Stimulated activated CD8-positive, alpha-beta memory T cell treated with anti-CD3 and anti-CD28 coated beads, Interleukin-7, amount 100 ng/mL, for 48 hours (primary cell): Measurements from ENCODE around the gene SUGCT.

Experiments used
- DNase-seq, 2 donors: peaks; one replicate each; pipeline ENCODE4 v3.0.0-alpha.2; 2020; ENCODE audit warnings: low read depth in 1 of 2; ENCODE audit errors: extremely low read depth in 1 of 2

The SUGCT gene

DNA sequence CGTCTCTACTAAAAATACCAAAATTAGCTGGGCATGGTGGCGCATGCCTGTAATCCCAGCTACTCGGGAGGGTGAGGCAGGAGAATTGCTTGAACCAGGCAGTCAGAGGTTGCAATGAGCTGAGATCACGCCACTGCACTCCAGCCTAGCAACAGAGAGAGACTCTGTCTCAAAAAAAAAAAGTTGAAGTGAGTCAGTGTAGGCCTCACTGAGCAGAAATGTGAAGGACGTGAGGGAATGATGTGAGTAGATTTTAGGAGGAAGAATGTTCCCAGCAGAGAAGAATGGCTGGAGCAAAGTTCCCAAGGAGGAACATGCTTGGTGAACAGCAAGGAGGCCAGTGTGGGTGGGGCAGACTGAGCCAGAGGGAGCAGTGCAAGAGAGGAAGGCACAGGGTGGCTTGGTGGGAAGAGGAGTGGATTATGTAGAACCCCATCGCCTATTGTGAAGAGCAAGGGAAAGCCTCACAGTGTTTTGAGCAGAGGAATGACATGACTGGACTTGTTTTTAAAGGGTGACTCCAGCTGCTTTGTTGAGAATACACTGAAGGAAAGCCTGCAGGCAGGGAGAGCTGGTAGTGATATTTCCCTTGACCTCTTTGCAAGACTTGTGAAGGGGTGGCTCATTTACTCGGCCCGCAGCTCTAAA, 708.7 kb downstream of the SUGCT start:
- DNase-seq, result no peak

DNA sequence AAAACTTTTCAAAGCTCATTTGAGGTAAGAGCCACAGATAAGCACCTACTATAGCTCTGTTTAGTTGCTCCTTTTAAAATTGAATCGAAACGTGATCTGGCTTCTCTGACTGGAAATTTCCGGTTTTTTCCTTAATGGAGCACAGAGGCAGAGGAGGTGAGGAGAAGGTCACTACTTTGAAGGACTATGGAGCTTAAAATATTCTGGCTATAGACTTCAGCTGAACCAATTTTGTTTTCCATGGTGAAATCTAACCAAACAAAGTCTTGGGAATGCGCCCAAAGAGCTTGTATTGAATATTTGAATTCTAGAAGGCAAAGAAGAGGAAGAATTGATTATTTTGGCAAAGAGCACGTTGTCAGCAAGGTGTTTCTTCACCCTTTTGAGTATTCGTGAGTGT, 711.1 kb downstream of the SUGCT start:
- no peak for DNase-seq

- DNase-seq, result no peak
Observed at GRCh38 chr7:40847921-40848320, 713.1 kb downstream of the SUGCT start.

DNA sequence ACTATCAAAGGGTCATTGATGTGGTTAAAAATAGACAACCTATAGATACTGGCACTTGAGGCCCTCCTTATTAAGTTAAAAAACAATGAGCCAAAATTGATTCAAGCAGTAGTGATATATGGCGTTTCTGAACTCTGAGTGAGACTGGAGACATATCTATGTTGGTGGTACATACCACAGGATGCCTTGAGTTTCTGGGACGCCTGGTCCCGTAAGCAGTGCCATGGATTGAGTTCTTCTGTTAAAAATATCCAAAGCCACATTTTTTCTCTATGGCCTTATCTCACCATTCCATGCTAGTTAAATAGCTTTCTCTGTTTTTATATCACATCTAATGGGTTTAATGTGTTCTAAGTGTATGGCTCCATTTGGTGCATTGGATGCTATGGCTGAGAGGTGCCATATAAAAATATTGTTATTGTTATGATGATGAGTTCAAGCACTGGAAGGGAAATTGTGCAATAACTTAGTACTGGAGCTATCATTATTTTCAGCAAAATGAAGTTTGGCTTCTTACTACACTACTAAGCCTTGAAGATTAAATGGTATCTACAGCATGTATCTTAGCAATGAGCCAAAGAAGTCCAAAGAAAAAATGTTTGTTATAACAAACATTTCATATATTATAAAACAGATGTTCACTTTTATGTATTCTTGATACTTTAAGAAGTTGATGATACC, 713.9 kb downstream of the SUGCT start:
- no peak for DNase-seq

GRCh38 chr7:40850017-40850416, 715.2 kb downstream of the SUGCT start:
- no peak for DNase-seq

- no peak for DNase-seq
Observed at GRCh38 chr7:40851001-40851400, 716.2 kb downstream of the SUGCT start.

DNA sequence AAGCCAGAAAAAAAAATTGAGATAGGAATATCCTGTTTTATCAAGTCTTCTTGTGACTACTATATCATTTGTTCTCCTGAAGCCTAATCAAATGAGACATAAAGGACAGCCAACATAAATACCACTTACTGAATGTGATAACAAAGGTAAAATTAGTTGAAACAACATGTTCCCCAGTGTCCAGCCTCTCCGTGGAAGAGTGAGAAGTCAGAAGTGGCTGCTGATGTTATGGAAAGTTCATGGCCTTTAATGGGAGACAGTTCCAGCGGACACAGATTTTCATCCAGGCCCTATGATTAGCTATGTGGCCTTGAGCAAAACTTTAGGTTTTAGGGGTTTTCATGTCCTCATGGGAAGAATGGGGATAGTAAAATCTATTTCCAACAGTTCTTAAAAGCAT, 724.3 kb downstream of the SUGCT start:
- DNase-seq, result no peak

DNA sequence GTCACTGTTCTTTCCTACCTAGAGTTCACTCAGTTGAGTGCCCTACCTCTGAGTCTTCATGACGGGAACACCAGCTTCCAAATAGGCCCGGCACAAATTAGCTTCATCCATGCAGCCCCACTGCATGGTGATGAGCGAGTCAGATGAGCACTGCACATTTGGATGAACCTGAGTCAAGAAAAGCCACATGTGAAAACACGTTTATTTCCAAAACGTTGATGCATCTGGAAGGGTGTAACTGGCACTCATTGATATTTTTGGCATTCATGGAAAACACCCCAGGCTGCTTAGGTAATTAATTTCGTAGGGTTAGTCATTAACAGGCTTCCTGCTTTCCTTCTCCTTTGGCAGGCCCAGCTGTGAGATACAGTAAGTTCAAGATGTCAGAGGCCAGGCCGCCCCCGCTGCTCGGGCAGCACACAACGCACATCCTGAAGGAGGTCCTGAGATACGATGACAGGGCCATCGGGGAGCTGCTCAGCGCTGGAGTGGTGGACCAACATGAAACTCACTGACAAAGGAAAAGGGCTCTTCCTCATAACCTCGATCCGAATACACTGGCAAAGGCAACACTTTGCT, 725.2 kb downstream of the SUGCT start:
- DNase-seq, result no peak

DNA sequence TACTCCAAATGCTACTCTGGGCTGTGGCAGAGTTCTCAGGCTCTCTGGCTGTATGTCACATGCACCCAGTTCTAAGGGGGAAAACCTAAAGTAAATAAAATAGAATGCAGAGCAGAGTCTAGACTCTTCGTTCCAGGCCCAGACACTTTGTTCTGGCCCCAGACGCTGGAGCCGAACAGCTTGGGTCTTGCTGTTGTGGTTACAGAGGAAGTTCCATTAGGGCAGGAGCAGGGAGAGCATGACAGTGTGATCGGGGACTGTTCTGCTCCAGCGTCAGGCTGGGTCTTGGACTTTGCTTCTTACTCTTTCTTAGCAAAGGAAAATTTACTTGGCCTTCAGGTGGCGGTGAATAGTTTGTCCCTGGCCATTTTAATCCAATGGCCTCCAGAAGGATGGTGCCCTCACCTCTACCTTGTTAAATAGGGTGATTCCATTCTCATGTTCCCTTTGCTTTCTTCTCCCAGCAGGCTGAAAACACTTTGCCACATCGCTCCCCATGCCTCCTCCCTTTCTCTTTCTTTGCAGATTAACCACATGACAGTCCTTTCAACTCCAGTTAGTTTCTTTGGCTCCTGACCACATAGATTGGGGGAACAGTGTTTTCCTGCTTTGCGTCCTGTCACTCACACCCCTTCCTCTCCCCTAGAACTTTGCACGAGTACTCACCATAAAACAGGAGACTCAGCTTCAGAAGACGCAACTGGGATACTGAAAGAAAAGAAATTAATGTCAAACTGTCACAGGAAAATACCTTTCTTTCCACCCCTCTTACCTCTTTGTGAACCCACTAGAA, 730.8 kb downstream of the SUGCT start:
- DNase-seq, result no peak

DNA sequence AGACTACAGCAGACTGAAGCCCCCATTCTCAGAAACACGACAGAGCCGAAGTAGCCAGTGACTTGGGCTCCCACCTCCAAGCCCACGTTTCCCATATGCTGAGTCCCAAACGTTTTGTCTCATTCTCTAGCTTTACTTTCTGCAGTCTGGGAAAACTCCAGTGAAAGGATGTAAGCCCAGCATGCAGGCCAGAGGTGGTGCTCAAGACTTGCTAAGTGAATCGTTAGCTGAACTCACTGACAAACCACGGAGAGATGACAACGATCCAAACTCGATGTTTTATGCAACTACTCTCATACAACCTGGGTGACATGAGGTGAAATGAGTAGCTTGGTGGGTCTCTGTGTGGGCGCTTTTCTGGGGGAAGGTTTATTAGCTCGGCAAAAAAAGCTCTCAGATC, 731.8 kb downstream of the SUGCT start:
- no peak for DNase-seq

GRCh38 chr7:40870108-40870507, 735.3 kb downstream of the SUGCT start:
- no peak for DNase-seq

DNA sequence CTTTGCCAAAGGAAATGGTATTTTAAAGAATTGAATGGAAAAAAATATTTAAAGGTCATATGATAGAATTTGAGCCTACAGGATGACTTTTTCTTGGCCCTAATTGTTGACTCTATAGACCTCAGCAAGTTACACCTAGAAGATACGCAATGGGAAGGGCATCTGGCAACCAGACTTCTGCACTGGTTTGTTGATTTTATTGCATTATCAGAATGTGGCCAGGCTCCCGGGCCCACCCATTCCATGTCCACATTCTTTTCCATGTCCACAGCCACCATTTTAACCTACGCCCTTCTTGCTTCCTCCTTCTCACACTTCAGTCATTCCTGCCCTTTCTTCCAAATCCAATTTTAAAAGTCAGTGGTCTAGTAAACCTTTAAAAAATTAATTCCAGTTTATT, 738.4 kb downstream of the SUGCT start:
- no peak for DNase-seq

DNA sequence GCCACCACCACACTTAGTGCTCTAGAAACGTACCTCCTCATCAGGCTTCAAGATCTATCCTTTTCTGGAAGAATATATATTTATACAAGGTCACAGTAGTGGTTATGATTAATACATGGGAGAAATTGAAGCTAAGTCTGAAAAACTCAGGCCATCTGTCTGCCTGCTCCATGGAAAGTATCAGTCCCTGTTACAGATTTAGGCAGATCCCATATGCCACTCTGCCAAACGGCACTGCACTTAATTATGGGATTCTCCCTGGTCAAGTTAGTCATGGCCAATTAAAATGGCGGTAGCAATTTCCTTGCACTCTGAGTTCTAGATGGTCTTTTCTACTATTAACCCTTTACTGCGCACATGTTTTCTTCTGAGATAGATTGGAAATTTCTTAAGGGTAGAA, 740.0 kb downstream of the SUGCT start:
- no peak for DNase-seq

DNA sequence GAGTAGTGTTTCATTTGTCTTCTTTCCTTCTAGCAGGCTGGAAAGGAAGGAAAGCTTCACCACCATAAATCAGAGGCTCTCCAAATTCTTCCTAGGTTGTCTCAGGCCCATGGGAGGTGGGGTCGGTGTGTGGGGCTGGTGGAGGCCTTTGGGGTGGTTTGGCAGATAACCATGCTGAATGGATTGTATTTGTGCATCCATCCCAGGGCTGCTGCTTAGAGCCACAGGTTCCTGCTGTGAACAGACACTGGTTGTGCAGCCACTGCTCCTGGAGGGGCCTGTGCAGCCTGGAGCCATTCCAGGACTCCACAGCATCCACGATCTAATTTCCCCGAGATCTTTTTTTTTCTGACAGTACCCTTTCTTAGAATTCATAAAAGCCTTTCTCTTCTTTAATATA, 741.8 kb downstream of the SUGCT start:
- DNase-seq, result no peak

GRCh38 chr7:40879941-40880543, 745.2 kb downstream of the SUGCT start:
- DNase-seq, result no peak

- DNase-seq, result no peak
Observed at GRCh38 chr7:40880581-40880980, 745.8 kb downstream of the SUGCT start.

- no peak for DNase-seq
Observed at GRCh38 chr7:40881405-40881926, 746.7 kb downstream of the SUGCT start.

- DNase-seq, result no peak
Observed at GRCh38 chr7:40882071-40882658, 747.4 kb downstream of the SUGCT start.

DNA sequence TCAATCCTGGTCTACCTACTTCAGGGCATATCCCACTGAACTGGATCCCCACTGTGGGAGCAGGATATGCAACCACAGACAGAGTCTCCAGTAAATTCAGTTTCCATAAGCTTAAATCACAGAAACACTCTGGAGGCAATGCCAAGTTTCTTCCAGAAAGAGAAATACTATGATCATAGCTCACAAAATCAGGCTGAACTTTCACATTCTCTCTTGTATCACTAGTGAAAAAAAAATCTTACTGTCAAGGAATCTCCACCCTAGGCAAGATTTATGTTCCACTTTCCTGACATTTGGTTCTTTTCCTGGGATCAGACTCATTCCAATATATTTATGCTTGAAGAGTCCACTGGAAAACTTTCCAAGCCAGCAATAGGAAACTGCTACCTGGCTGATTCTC, 749.0 kb downstream of the SUGCT start:
- no peak for DNase-seq

- DNase-seq, result no peak
Observed at GRCh38 chr7:40884241-40884640, 749.4 kb downstream of the SUGCT start.

DNA sequence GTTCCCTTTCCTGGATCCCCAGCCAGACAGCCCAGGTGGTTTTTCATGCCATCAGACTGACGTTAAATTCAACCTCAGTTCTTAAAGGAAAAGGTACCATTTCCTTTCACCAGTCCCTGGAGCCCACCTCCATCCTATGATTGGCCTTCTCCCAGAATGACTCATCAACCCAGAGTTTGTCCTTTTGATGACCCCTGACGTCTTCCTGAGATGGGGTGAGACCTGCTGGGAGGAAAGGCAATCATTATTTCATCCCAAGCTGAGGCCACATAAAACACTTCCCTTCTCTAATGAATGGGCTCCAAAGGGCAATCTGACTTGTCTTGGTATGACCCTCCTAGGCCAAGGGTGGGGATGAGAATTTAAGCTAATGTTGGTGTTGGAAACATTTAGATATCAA, 750.7 kb downstream of the SUGCT start:
- DNase-seq, result no peak
